GM12878 (cell line): ENCODE measurements around the gene ZNF410. TPM values are rescaled to one million over a fixed set of nuclear protein-coding genes. Genes with fewer than 3 reads are reported as not detected.
"Not testable (repeated sequence)": the region's sequence is repeated elsewhere in the genome, so short reads cannot be mapped to it uniquely, and the experiment has no call there.

ENCODE experiments used
- ATAC-seq: fragments of 200-7000 bp; cut with Tn5 transposase; 3 replicates; pipeline ENCODE4 v1.9.1; 2020; ENCODE audit warnings: mild to moderate bottlenecking, moderate library complexity
- BruUV-seq: library from RNA; stranded (reverse); fragments of 400-500 nt; replicated peaks from 2 replicates; lab custom pipeline; 2021; lab: Mats Ljungman, UMichigan
- CTCF ChIA-PET: fragments of 300-600 bp; sonication (Branson Sonifier 250); formaldehyde crosslinking; extraction: SDS; loops from one replicate; lab custom pipeline; 2021; ENCODE audit warnings: inconsistent platforms; lab: Yijun Ruan, JAX
- POLR2A ChIA-PET: fragments of 350-600 bp; formaldehyde crosslinking; extraction: SDS; loops from one replicate; lab custom pipeline; 2021; ENCODE audit warnings: inconsistent platforms; lab: Charles Lee
- RAD21 ChIA-PET: fragments of 300-600 bp; sonication (Branson Sonifier 250); formaldehyde crosslinking; loops from one replicate; lab custom pipeline; 2023; ENCODE audit warnings: antibody characterized with exemption; ENCODE audit not compliant: unreplicated experiment; lab: Charles Lee
- SMC1A ChIA-PET: fragments of 300-600 bp; sonication (Branson Sonifier 250); formaldehyde crosslinking; loops from one replicate; lab custom pipeline; 2023; ENCODE audit not compliant: unreplicated experiment, uncharacterized antibody; lab: Charles Lee
- DNase-seq: peaks from one replicate; pipeline ENCODE4 v3.0.0-alpha.2; 2011; ENCODE audit warnings: low read depth, low spot score
- FAIRE-seq: peaks from 3 replicates; lab custom pipeline; 2011; peaks lifted over from hg19 to GRCh38; lab: Jason Lieb, UNC
- H2AFZ ChIP-seq: 2 replicates; pipeline ENCODE4 v1.6.0; 2011; ENCODE audit warnings: low read depth, low read length, control low read depth; ENCODE audit not compliant: control insufficient read depth
- H3K27ac ChIP-seq: 2 replicates; pipeline ENCODE4 v1.5.1; 2011; ENCODE audit warnings: control low read depth; ENCODE audit not compliant: control insufficient read depth, insufficient read depth
- H3K27me3 ChIP-seq, 2 experiments: replicated peaks in 1 of 2; 2 replicates each; pipeline versions ENCODE4 v1.6.0 to v1.6.1; 2011; ENCODE audit warnings: low read length in 1 of 2; ENCODE audit not compliant: control insufficient read depth in 2 of 2, insufficient read depth in 2 of 2
- H3K36me3 ChIP-seq, 2 experiments: 2 replicates each; pipeline ENCODE4 v1.5.1; 2011; ENCODE audit warnings: low read length in 1 of 2; ENCODE audit not compliant: control insufficient read depth in 2 of 2, insufficient read depth in 2 of 2
- H3K4me1 ChIP-seq: 2 replicates; pipeline ENCODE4 v1.6.1; 2011; ENCODE audit warnings: mild to moderate bottlenecking, low read length, moderate library complexity, mixed read lengths; ENCODE audit not compliant: control insufficient read depth, insufficient read depth
- H3K4me2 ChIP-seq: 2 replicates; pipeline ENCODE4 v1.6.0; 2011; ENCODE audit warnings: control low read depth; ENCODE audit not compliant: control insufficient read depth, insufficient read depth
- H3K4me3 ChIP-seq: fragments of 200-600 bp; sonication (generic); 2 replicates; pipeline ENCODE4 v1.5.1; 2016
- H3K79me2 ChIP-seq: 2 replicates; pipeline ENCODE4 v1.6.0; 2011; ENCODE audit warnings: low read length; ENCODE audit not compliant: control insufficient read depth, insufficient read depth
- H3K9ac ChIP-seq: 2 replicates; pipeline ENCODE4 v1.8.0; 2011; ENCODE audit warnings: low read length, control low read depth, mixed read lengths; ENCODE audit not compliant: control insufficient read depth, insufficient read depth
- H3K9me3 ChIP-seq: replicated peaks from 3 replicates; pipeline ENCODE4 v1.5.1; 2011; ENCODE audit warnings: mild to moderate bottlenecking, low read length; ENCODE audit not compliant: control insufficient read depth, insufficient read depth
- H4K20me1 ChIP-seq: 2 replicates; pipeline ENCODE4 v1.6.0; 2011; ENCODE audit not compliant: control insufficient read depth, insufficient read depth
- JUNB ChIP-seq: IDR thresholded peaks from 2 replicates; pipeline ENCODE4 v1.6.1; 2016; ENCODE audit warnings: antibody characterized with exemption, mild to moderate bottlenecking
- MEF2A ChIP-seq: IDR thresholded peaks from 2 replicates; pipeline ENCODE4 v1.6.1; 2011; ENCODE audit warnings: low read depth, mild to moderate bottlenecking, low read length, moderate library complexity; ENCODE audit not compliant: insufficient read depth
- WGBS: methylation state at CpG from one replicate; pipeline ENCODE4 v1.1.6; 2016; ENCODE audit warnings: low lambda C conversion rate; ENCODE audit not compliant: insufficient replicate concordance, insufficient coverage; ENCODE audit errors: missing lambda C conversion rate; 5-methylcytosine and 5-hydroxymethylcytosine counted together
- in situ Hi-C: fragments of 300-500 bp; cut with MboI; formaldehyde crosslinking; loops from 9 replicates; pipeline ENCODE4 v1.14.3; 2018; ENCODE audit warnings: mixed read lengths
- intact Hi-C: fragments of 100-400 bp; cut with micrococcal nuclease; formaldehyde crosslinking; loops from one replicate; pipeline ENCODE4 v1.14.2; 2022; ENCODE audit not compliant: unreplicated experiment
- polyA plus RNA-seq, 11 experiments: library from polyadenylated mRNA; depleted of rRNA in 4 of 11; unstranded in 6 of 11; stranded (reverse) in 5 of 11; fragments of >200 nt; fragmentation: Nextera tagmentation in 4 of 11; fragmentation: Illumina TruSeq in 1 of 11; extraction: Ambion mirVana in 4 of 11; extraction: Trizol in 1 of 11; gene quantifications; 1 replicate in 1 of 11; 2 replicates in 10 of 11; pipeline versions ENCODE4 v1.2.1 to v1.2.3, GENCODE V29; 2011 to 2016; ENCODE audit warnings: inconsistent platforms in 2 of 11, missing spikeins in 2 of 11, low read depth in 1 of 11
- total RNA-seq, 4 experiments: library from RNA; depleted of rRNA in 3 of 4; stranded (reverse); fragments of >200 nt in 3 of 4; fragmentation: Illumina TruSeq in 1 of 4; extraction: Trizol in 1 of 4; gene quantifications; 2 replicates each; pipeline versions ENCODE4 v1.2.1 to v1.2.3, GENCODE V29; 2013 to 2021
- TF ChIP-seq, protein P1 (sequence below): fragments of 450-650 bp; IDR thresholded peaks from 2 replicates; pipeline ENCODE4 v1.6.1; 2017; ENCODE audit warnings: mild to moderate bottlenecking, moderate library complexity

Gene ZNF410
- total and polyA plus RNA-seq, 10 of the 15 experiments (the other 5 are each of a cell fraction or from before 2014, with no cell fraction given), result 31.2 to 56.6 (median 47.7) TPM

- ChIA-PET SMC1A (interaction anchor here (1.1 kb wide), 1 partner anchor 137 kb away, joined by 4 read pairs; no protein-coding TSS in a partner anchor), RAD21 (interaction anchor here (1.7 kb wide), 1 partner anchor 36 kb away, joined by 6 read pairs; no protein-coding TSS in a partner anchor), POLR2A (no interaction called here), CTCF (interaction anchor here (0.8 to 1.3 kb wide), 2 partner anchors 35 to 136 kb away, joined by 3 read pairs; no protein-coding TSS in a partner anchor)
- in situ Hi-C loops, result no loop called here
- Histone ChIP-seq H3K4me1 (no peaks in the 10 kb centered on the region), H3K27ac (no peak overlapping the region), H3K79me2 (no peaks in the 10 kb centered on the region), H3K36me3 (no peaks in the 10 kb centered on the region), H3K27me3 (no peaks in the 10 kb centered on the region), H3K4me2 (no peak overlapping the region), H3K4me3 (no peak overlapping the region), H3K9me3 (no peaks in the 10 kb centered on the region), H3K9ac (no peak overlapping the region), H2AFZ (no peak overlapping the region), H4K20me1 (no peaks in the 10 kb centered on the region)
- TF ChIP-seq MEF2A (peak; percentile 47; the same call in 1 of the 2 replicates), JUNB (peak; percentile 58)
- TF ChIP-seq, protein P1, sequence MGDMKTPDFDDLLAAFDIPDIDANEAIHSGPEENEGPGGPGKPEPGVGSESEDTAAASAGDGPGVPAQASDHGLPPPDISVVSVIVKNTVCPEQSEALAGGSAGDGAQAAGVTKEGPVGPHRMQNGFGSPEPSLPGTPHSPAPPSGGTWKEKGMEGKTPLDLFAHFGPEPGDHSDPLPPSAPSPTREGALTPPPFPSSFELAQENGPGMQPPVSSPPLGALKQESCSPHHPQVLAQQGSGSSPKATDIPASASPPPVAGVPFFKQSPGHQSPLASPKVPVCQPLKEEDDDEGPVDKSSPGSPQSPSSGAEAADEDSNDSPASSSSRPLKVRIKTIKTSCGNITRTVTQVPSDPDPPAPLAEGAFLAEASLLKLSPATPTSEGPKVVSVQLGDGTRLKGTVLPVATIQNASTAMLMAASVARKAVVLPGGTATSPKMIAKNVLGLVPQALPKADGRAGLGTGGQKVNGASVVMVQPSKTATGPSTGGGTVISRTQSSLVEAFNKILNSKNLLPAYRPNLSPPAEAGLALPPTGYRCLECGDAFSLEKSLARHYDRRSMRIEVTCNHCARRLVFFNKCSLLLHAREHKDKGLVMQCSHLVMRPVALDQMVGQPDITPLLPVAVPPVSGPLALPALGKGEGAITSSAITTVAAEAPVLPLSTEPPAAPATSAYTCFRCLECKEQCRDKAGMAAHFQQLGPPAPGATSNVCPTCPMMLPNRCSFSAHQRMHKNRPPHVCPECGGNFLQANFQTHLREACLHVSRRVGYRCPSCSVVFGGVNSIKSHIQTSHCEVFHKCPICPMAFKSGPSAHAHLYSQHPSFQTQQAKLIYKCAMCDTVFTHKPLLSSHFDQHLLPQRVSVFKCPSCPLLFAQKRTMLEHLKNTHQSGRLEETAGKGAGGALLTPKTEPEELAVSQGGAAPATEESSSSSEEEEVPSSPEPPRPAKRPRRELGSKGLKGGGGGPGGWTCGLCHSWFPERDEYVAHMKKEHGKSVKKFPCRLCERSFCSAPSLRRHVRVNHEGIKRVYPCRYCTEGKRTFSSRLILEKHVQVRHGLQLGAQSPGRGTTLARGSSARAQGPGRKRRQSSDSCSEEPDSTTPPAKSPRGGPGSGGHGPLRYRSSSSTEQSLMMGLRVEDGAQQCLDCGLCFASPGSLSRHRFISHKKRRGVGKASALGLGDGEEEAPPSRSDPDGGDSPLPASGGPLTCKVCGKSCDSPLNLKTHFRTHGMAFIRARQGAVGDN, result no peak
- 38% methylated on average over 6 of the region's 8 CpGs for WGBS
- BruUV-seq, result no TSS peak
- FAIRE-seq, result no peak
- no peak; the same call in 2 of the 3 replicates for ATAC-seq
- no peak for DNase-seq
- intact Hi-C loops, result loop anchor here (5.0 to 10.0 kb wide), 2 partner anchors 231 to 358 kb away; no protein-coding TSS in a partner anchor
Measured at GRCh38 chr14:73865534-73866113, 21.0 kb upstream of the ZNF410 start.

- WGBS, result 96% methylated on average over 10 of the region's 11 CpGs
- CTCF ChIA-PET, result interaction anchor here (0.6 to 1.8 kb wide), 3 partner anchors 8 to 139 kb away, joined by 3 to 6 read pairs (median 5); no protein-coding TSS in a partner anchor
Measured at GRCh38 chr14:73869754-73870153, 16.9 kb upstream of the ZNF410 start.

More at GRCh38 chr14:73869754-73870153, 16.9 kb upstream of the ZNF410 start:
- H3K4me3 ChIP-seq, H3K79me2 ChIP-seq, H2AFZ ChIP-seq, H3K9ac ChIP-seq, H3K36me3 ChIP-seq, H4K20me1 ChIP-seq, H3K4me1 ChIP-seq, H3K27me3 ChIP-seq, H3K27ac ChIP-seq, BruUV-seq, in situ Hi-C loops, FAIRE-seq, DNase-seq, H3K4me2 ChIP-seq, H3K9me3 ChIP-seq, ATAC-seq: not testable (repeated sequence)
- intact Hi-C loops, result loop anchor here (5.0 to 10.0 kb wide), 2 partner anchors 235 to 362 kb away; no protein-coding TSS in a partner anchor
- POLR2A ChIA-PET, result interaction anchor here (0.7 kb wide), 2 partner anchors 26 to 397 kb away, joined by 3 to 4 read pairs; no protein-coding TSS in a partner anchor
- SMC1A ChIA-PET, result interaction anchor here (0.6 to 1.4 kb wide), 4 partner anchors 12 to 145 kb away, joined by 3 to 4 read pairs (median 4); no protein-coding TSS in a partner anchor
- RAD21 ChIA-PET, result interaction anchor here (0.6 to 0.7 kb wide), 2 partner anchors 194 to 927 kb away, joined by 3 to 4 read pairs; no protein-coding TSS in a partner anchor
